C4-2B (cell line): ENCODE data around the gene PLA2G12A.

ENCODE experiments used
- H3K27ac ChIP-seq: fragments of 450-650 bp; 2 replicates; pipeline ENCODE4 v1.5.1; 2017
- CTCF ChIP-seq: fragments of 450-650 bp; conservative IDR thresholded peaks from 2 replicates; pipeline ENCODE4 v1.5.1; 2017; ENCODE audit warnings: mild to moderate bottlenecking
- ZFX ChIP-seq: fragments of 450-650 bp; IDR thresholded peaks from 2 replicates; pipeline ENCODE4 v1.6.1; 2017

PLA2G12A gene

GRCh38 chr4:109752525-109752924, 22.7 kb upstream of the PLA2G12A start:
- TF ChIP-seq ZFX, result no peak
- TF ChIP-seq CTCF, result no peak
- H3K27ac ChIP-seq, result no peak overlapping the region

- TF ChIP-seq ZFX, result no peak
- TF ChIP-seq CTCF, result no peak
Measured at GRCh38 chr4:109751852-109752251, 22.0 kb upstream of the PLA2G12A start.

GRCh38 chr4:109750652-109751244, 20.9 kb upstream of the PLA2G12A start:
- TF ChIP-seq ZFX (no peak), CTCF (no peak)
- no peak overlapping the region for H3K27ac ChIP-seq

More at GRCh38 chr4:109751852-109752251, 22.0 kb upstream of the PLA2G12A start:
- H3K27ac ChIP-seq, result no peak overlapping the region

GRCh38 chr4:109749388-109750082, 19.7 kb upstream of the PLA2G12A start:
- TF ChIP-seq CTCF (no peak), ZFX (no peak)
- H3K27ac ChIP-seq, result no peak overlapping the region

GRCh38 chr4:109748114-109748513, 18.2 kb upstream of the PLA2G12A start:
- no peak overlapping the region for H3K27ac ChIP-seq

GRCh38 chr4:109746728-109747127, 16.9 kb upstream of the PLA2G12A start:
- no peak overlapping the region for H3K27ac ChIP-seq
- no peak for TF ChIP-seq CTCF

More at GRCh38 chr4:109748114-109748513, 18.2 kb upstream of the PLA2G12A start:
- TF ChIP-seq CTCF (no peak), ZFX (no peak)

GRCh38 chr4:109745830-109746229, 16.0 kb upstream of the PLA2G12A start:
- no peak overlapping the region for H3K27ac ChIP-seq
- no peak for TF ChIP-seq ZFX
- TF ChIP-seq CTCF, result no peak
